ENCODE measurements around the gene RHBG.

GRCh38 chr1:156430866-156431265 is 61.9 kb downstream of the RHBG start:
- no peak for TF ChIP-seq CTCF (IDR thresholded peaks at IDR 0.05)
- no peak for TF ChIP-seq POLR2A (IDR thresholded peaks at IDR 0.05)
